Activated CD8-positive, alpha-beta T cell treated with anti-CD3 and anti-CD28 coated beads for 36 hours (primary cell): ENCODE measurements around the gene ZNF576. TPM values are rescaled to one million over a fixed set of nuclear protein-coding genes. Genes with fewer than 3 reads are reported as not detected.
"Not testable (repeated sequence)": the region's sequence is repeated elsewhere in the genome, so short reads cannot be mapped to it uniquely, and the experiment has no call there.

ENCODE experiments used
- ATAC-seq: fragments of 200-7000 bp; cut with Tn5 transposase; one replicate; pipeline ENCODE4 v1.10.0; 2021; ENCODE audit warnings: mild to moderate bottlenecking, moderate library complexity
- CTCF ChIA-PET: fragments of 350-600 bp; sonication (Branson Sonifier 250); formaldehyde crosslinking; loops from one replicate; lab custom pipeline; 2021; ENCODE audit warnings: antibody characterized with exemption; lab: Charles Lee
- POLR2A ChIA-PET: fragments of 350-600 bp; sonication (Branson Sonifier 250); formaldehyde crosslinking; loops from one replicate; lab custom pipeline; 2021; ENCODE audit warnings: antibody characterized with exemption; lab: Charles Lee
- DNase-seq: peaks from one replicate; pipeline ENCODE4 v3.0.0-alpha.2; 2020
- H3K27ac Mint-ChIP-seq: one replicate; pipeline ENCODE4 v1.8.0; 2021; ENCODE audit warnings: mild to moderate bottlenecking, mixed read lengths
- H3K27me3 Mint-ChIP-seq: one replicate; pipeline ENCODE4 v1.8.0; 2021; ENCODE audit warnings: mixed read lengths
- H3K36me3 Mint-ChIP-seq: one replicate; pipeline ENCODE4 v1.8.0; 2021; ENCODE audit warnings: low read depth, mixed read lengths
- H3K4me1 Mint-ChIP-seq: one replicate; pipeline ENCODE4 v1.8.0; 2021; ENCODE audit warnings: low read depth, mixed read lengths
- H3K4me3 Mint-ChIP-seq: one replicate; pipeline ENCODE4 v1.8.0; 2021; ENCODE audit warnings: mild to moderate bottlenecking, moderate library complexity, mixed read lengths
- H3K9me3 Mint-ChIP-seq: one replicate; pipeline ENCODE4 v1.8.0; 2021; ENCODE audit warnings: mixed read lengths
- intact Hi-C: fragments of 100-400 bp; cut with micrococcal nuclease; formaldehyde crosslinking; loops from one replicate; pipeline ENCODE4 v1.10.0; 2022
- total RNA-seq, 2 experiments: library from RNA; stranded (reverse); gene quantifications; one replicate each; pipeline ENCODE4 v1.2.3, GENCODE V29; 2021
- TF ChIP-seq, protein P1 (sequence below): fragments of 200-600 bp; IDR thresholded peaks from one replicate; pipeline ENCODE4 v1.8.0; 2022; ENCODE audit warnings: antibody characterized with exemption, mild to moderate bottlenecking

The ZNF576 gene
- total RNA-seq, 2 experiments from 2014 or later: 8.8 to 12.2 TPM

DNA sequence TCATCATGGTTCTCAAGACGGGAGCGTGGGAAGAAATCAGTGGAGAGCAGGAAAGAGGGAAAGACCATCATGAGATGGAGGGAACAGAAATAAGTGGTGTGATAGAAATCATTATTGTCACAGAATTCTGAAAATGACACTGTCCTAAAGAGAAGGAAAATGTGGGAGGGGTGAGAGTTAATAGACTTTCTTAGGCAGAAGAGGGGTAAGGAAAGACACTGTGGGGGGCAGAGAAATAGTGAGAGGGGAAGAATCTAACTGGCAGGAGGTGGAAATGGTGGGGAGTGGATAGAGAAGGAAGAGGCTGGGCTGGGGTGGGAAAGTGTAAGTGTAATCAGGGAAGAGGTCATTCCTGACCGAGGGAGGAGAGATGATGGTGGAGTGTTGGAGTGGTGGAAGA is 17.6 kb upstream of the ZNF576 start:
- Mint-ChIP-seq H3K4me1 (peaks cover 29% of the 10 kb centered on the region), H3K9me3 (no peaks in the 10 kb centered on the region), H3K27ac (peak overlapping the region; percentile 48), H3K27me3 (no peaks in the 10 kb centered on the region), H3K36me3 (peaks cover 5% of the 10 kb centered on the region), H3K4me3 (peak overlapping the region; percentile 94)
- intact Hi-C loops: no loop called here
- POLR2A ChIA-PET: no interaction called here
- no peak for DNase-seq
- TF ChIP-seq, protein P1, sequence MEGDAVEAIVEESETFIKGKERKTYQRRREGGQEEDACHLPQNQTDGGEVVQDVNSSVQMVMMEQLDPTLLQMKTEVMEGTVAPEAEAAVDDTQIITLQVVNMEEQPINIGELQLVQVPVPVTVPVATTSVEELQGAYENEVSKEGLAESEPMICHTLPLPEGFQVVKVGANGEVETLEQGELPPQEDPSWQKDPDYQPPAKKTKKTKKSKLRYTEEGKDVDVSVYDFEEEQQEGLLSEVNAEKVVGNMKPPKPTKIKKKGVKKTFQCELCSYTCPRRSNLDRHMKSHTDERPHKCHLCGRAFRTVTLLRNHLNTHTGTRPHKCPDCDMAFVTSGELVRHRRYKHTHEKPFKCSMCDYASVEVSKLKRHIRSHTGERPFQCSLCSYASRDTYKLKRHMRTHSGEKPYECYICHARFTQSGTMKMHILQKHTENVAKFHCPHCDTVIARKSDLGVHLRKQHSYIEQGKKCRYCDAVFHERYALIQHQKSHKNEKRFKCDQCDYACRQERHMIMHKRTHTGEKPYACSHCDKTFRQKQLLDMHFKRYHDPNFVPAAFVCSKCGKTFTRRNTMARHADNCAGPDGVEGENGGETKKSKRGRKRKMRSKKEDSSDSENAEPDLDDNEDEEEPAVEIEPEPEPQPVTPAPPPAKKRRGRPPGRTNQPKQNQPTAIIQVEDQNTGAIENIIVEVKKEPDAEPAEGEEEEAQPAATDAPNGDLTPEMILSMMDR: no peak
- no peak for ATAC-seq
- CTCF ChIA-PET: interaction anchor here (2.5 to 5.3 kb wide), 2 partner anchors 17 to 24 kb away, joined by 11 to 62 read pairs; partner anchors contain the start of genes IRGQ and ZNF576

DNA sequence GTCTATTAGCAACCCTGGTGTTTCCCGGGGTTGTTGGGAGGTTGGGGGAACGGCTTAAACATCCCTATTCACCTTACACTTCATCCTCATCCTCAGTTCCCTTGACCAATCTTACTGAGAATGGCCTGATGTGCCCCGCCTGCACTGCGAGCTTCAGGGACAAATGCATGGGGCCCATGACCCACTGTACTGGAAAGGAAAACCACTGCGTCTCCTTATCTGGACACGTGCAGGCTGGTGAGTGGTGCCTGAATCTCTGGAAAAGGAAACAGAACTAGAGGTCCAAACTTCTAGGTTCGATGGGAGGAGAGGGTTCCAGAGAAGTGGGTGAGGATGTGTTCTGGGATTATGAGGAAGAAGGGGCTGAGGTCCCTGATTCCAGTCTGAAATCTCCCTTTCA is 14.9 kb upstream of the ZNF576 start:
- ATAC-seq: no peak
- H3K9me3 Mint-ChIP-seq: no peaks in the 10 kb centered on the region
- DNase-seq: no peak
- peaks cover 9% of the 10 kb centered on the region for H3K36me3 Mint-ChIP-seq
- peak overlapping the region; percentile 88 for H3K27ac Mint-ChIP-seq
- TF ChIP-seq, protein P1: no peak
- intact Hi-C loops: no loop called here
- ChIA-PET CTCF (interaction anchor here (0.9 to 2.5 kb wide), 2 partner anchors 13 to 26 kb away, joined by 5 to 11 read pairs; no protein-coding TSS in a partner anchor), POLR2A (interaction anchor here (2.0 kb wide), 1 partner anchor 16 kb away, joined by 10 read pairs; the partner anchor contains the start of genes IRGQ and ZNF576)
- peak overlapping the region; percentile 94 for H3K4me3 Mint-ChIP-seq
- H3K27me3 Mint-ChIP-seq: no peaks in the 10 kb centered on the region
- peaks cover 23% of the 10 kb centered on the region for H3K4me1 Mint-ChIP-seq

DNA sequence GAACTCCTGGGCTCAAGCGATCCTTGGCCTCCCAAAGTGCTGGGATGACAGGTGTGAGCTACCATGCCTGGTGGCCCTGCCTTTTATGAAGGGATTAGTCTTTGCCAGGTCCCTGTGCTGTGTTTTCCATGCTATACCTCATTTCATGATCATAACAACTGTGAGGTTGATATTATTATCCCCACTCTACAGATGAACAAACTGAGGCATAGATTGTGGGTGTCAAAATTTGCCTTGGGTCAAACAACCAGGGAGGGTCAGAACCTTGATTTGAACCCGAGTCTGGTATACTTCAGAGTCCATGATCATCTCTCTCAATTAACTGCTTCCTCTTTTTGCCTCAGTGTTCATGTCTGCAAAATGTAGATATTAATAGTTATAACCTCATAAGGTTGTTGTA is 13.9 kb upstream of the ZNF576 start:
- Mint-ChIP-seq H3K27me3 (no peaks in the 10 kb centered on the region), H3K36me3 (peaks cover 9% of the 10 kb centered on the region), H3K27ac (no peak overlapping the region), H3K4me3 (no peak overlapping the region), H3K4me1 (peaks cover 20% of the 10 kb centered on the region), H3K9me3 (no peaks in the 10 kb centered on the region)
- TF ChIP-seq, protein P1: no peak
- intact Hi-C loops: no loop called here
- CTCF ChIA-PET: interaction anchor here (1.5 to 2.1 kb wide), 2 partner anchors 12 to 28 kb away, joined by 5 to 7 read pairs; no protein-coding TSS in a partner anchor
- DNase-seq (no peak), ATAC-seq (no peak)
- POLR2A ChIA-PET: interaction anchor here (0.6 kb wide), 1 partner anchor 26 kb away, joined by 3 read pairs; no protein-coding TSS in a partner anchor

DNA sequence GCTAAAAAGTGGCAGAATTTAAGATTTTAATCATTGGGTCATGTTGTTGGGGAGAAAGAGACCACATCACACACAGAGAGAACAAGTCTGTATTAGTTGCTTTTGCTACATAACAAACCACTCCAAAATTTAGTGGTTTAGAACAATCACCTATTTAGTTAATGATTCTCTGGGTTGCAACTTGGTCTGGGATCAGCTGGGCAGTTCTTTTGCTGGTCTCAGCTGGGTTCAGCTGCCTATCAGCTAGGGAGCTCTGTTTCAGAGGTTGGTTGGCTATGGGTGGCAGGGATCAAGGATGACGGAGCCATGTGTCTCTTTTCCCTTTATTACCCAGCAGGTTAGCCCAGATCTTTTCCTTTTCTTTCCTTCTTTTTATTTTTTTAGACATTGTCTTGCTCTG is 11.9 kb upstream of the ZNF576 start:
- TF ChIP-seq, protein P1: no peak
- peak overlapping the region; percentile 35 for H3K27ac Mint-ChIP-seq
- DNase-seq: no peak

DNA sequence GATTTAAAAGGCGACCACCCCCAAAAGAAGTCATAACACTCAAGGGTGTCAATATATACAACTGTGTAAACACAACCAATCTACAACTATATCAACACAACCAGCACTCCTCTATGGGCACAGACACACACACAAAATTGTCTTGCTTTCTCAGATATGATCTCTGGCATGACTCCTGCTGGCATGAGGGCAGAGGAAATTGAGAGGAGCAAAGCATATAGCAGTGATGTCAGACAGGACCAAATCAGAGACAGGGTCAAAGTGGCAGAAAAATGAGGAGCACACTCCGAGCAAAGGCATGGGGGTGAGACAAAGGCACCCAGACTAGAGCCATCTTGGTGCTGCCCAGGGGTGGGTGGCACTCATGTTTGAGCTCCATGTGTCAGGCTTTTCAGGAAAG is 10.0 kb upstream of the ZNF576 start:
- ChIA-PET CTCF (interaction anchor here (0.6 to 12.2 kb wide), 3 partner anchors 8 to 159 kb away, joined by 3 to 188 read pairs (median 26); no protein-coding TSS in a partner anchor), POLR2A (no interaction called here)
- Mint-ChIP-seq H3K9me3 (no peaks in the 10 kb centered on the region), H3K27me3 (no peaks in the 10 kb centered on the region), H3K4me1 (peaks cover 10% of the 10 kb centered on the region), H3K36me3 (peaks cover 20% of the 10 kb centered on the region), H3K27ac (no peak overlapping the region), H3K4me3 (no peak overlapping the region)
- ATAC-seq (no peak), DNase-seq (no peak)
- intact Hi-C loops: no loop called here
- TF ChIP-seq, protein P1: no peak

More for the DNA sequence above, 11.9 kb upstream of the ZNF576 start:
- Mint-ChIP-seq H3K36me3 (peaks cover 12% of the 10 kb centered on the region), H3K4me3 (no peak overlapping the region), H3K9me3 (no peaks in the 10 kb centered on the region), H3K27me3 (no peaks in the 10 kb centered on the region), H3K4me1 (peaks cover 12% of the 10 kb centered on the region)
- no peak for ATAC-seq
- ChIA-PET POLR2A (interaction anchor here (0.7 to 1.6 kb wide), 2 partner anchors 12 to 28 kb away, joined by 3 to 4 read pairs; partner anchors contain the start of gene ZNF576), CTCF (interaction anchor here (0.6 to 3.5 kb wide), 5 partner anchors 10 to 84 kb away, joined by 3 to 26 read pairs (median 3); no protein-coding TSS in a partner anchor)
- intact Hi-C loops: no loop called here

DNA sequence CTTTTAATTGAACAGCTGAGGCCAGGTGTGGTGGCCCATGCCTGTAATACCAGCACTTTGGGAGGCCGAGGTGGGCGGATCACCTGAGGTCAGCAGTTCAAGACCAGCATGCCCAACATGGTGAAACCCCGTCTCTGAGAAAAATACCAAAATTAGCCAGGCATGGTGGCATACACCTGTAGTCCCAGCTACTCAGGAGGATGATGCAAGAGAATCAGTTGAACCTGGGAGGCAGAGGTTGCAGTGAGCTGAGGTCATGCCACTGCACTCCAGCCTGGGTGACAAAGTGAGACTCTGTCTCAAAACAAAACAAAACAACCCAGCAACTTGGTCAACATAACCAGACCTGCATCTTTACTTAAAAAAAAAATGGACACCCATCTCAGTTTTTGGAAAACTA is 9.4 kb upstream of the ZNF576 start:
- CTCF ChIA-PET: interaction anchor here (3.5 to 12.2 kb wide), 2 partner anchors 7 to 31 kb away, joined by 26 to 188 read pairs; no protein-coding TSS in a partner anchor
- H3K9me3 Mint-ChIP-seq, ATAC-seq, intact Hi-C loops, H3K4me3 Mint-ChIP-seq, H3K27ac Mint-ChIP-seq, H3K27me3 Mint-ChIP-seq, DNase-seq: not testable (repeated sequence)
- Mint-ChIP-seq H3K4me1 (peaks cover 10% of the 10 kb centered on the region), H3K36me3 (peaks cover 20% of the 10 kb centered on the region)
- POLR2A ChIA-PET: interaction anchor here (0.9 kb wide), 1 partner anchor 54 kb away, joined by 3 read pairs; the partner anchor contains the start of gene ZNF575
